Measurements from ENCODE around the gene APBA2. TPM values are rescaled to one million over a fixed set of nuclear protein-coding genes. Genes with fewer than 3 reads are reported as not detected.
A peak's percentile ranks its signal among the peaks of the same experiment; 100 is the strongest.

The APBA2 gene
- total RNA-seq, 1 donor from 2014 or later, result 19.6 TPM

GRCh38 chr15:29114221-29115092 is 228.7 kb downstream of the APBA2 start:
- no peak overlapping the region for H3K27ac ChIP-seq
- TF ChIP-seq POLR2A (IDR thresholded peaks at IDR 0.05) (no peak), POLR2AphosphoS5 (IDR thresholded peaks at IDR 0.05; ENCODE audit: insufficient read depth in 1 of 2, low read depth in 1 of 2) (no peak)
- TF ChIP-seq, protein P1, sequence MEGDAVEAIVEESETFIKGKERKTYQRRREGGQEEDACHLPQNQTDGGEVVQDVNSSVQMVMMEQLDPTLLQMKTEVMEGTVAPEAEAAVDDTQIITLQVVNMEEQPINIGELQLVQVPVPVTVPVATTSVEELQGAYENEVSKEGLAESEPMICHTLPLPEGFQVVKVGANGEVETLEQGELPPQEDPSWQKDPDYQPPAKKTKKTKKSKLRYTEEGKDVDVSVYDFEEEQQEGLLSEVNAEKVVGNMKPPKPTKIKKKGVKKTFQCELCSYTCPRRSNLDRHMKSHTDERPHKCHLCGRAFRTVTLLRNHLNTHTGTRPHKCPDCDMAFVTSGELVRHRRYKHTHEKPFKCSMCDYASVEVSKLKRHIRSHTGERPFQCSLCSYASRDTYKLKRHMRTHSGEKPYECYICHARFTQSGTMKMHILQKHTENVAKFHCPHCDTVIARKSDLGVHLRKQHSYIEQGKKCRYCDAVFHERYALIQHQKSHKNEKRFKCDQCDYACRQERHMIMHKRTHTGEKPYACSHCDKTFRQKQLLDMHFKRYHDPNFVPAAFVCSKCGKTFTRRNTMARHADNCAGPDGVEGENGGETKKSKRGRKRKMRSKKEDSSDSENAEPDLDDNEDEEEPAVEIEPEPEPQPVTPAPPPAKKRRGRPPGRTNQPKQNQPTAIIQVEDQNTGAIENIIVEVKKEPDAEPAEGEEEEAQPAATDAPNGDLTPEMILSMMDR (IDR thresholded peaks at IDR 0.05), result no peak
- intact Hi-C loops (cut with DNase I), result no loop called here
- no peaks in the 10 kb centered on the region for H3K36me3 ChIP-seq
- no peaks in the 10 kb centered on the region for H3K9me3 ChIP-seq
- no peaks in the 10 kb centered on the region for H3K27me3 ChIP-seq
- peaks cover 12% of the 10 kb centered on the region for H3K4me1 ChIP-seq
- H3K4me3 ChIP-seq, result peak overlapping the region; percentile 38 to 49
- DNase-seq (ENCODE audit: extremely low spot score in 2 of 2), result no peak

DNA sequence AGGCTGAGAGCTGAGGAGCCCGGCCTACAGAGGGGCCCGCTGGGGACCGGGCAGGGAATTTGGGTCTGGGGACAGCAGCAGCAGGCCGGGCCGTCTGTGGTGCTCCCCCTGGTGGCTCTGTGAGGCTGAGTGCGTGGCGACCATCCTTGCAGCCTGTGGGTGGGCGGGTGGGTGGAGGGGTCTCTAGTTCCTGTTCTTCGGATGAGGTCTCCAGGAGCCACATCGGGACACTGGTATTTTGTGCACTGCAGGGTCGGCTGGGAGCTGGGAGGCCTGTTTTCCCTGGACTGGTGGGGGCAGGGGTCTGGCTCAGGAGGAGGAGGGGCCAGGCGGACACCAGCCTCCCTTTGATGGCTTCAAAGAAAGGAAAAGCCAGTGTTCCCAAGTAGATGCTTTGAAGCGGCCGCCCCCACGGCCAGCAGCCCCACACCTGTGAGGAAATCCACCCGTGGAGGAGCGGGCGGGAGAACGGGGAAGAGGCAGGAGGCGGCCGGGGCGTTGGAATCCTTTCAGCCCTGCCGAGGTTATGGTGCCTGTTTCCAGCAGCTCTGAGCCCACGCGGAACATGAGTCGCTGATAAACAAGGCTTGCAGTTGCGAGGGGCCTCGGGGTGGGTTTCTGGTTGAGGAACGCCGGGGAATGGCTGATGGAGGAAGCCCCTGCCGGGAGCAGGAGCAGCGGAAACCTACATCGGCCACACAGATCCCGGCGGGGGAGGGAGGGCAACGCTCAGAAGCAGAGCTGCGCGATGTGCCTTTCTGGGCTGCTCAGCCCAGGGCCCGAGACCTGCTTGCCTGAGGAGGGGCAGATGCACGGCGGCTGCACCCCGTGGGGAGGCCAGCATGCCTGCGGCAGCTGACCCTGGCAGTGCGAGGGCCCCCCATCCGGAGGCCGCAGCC is 229.6 kb downstream of the APBA2 start:
- DNase-seq (ENCODE audit: extremely low spot score in 2 of 2), result no peak
- H3K27ac ChIP-seq, result no peak overlapping the region
- peaks cover 12% of the 10 kb centered on the region for H3K4me1 ChIP-seq
- no peaks in the 10 kb centered on the region for H3K36me3 ChIP-seq
- peak overlapping the region; percentile 38 to 49 for H3K4me3 ChIP-seq
- TF ChIP-seq, protein P1 (IDR thresholded peaks at IDR 0.05), result no peak
- H3K27me3 ChIP-seq, result no peaks in the 10 kb centered on the region
- no peaks in the 10 kb centered on the region for H3K9me3 ChIP-seq
- intact Hi-C loops (cut with DNase I), result no loop called here

- Histone ChIP-seq H3K36me3 (no peaks in the 10 kb centered on the region), H3K27me3 (no peaks in the 10 kb centered on the region), H3K4me1 (peaks cover 12% of the 10 kb centered on the region), H3K9me3 (no peaks in the 10 kb centered on the region), H3K27ac (no peak overlapping the region), H3K4me3 (no peak overlapping the region)
- TF ChIP-seq, protein P1 (IDR thresholded peaks at IDR 0.05), result no peak
- no peak for TF ChIP-seq POLR2AphosphoS5 (IDR thresholded peaks at IDR 0.05; ENCODE audit: insufficient read depth in 1 of 2, low read depth in 1 of 2)
- TF ChIP-seq POLR2A (IDR thresholded peaks at IDR 0.05), result no peak
- no peak for DNase-seq (ENCODE audit: extremely low spot score in 2 of 2)
- intact Hi-C loops (cut with DNase I), result no loop called here
These were observed 231.4 kb downstream of the APBA2 start for GRCh38 chr15:29116970-29117700.

GRCh38 chr15:29117778-29118177 is 232.0 kb downstream of the APBA2 start:
- no peak for DNase-seq (ENCODE audit: extremely low spot score in 2 of 2)
- no peak for TF ChIP-seq POLR2AphosphoS5 (IDR thresholded peaks at IDR 0.05; ENCODE audit: insufficient read depth in 1 of 2, low read depth in 1 of 2)
- TF ChIP-seq, protein P1 (IDR thresholded peaks at IDR 0.05), result no peak
- no peak for TF ChIP-seq POLR2A (IDR thresholded peaks at IDR 0.05)
- H3K27me3 ChIP-seq, result no peaks in the 10 kb centered on the region
- no peaks in the 10 kb centered on the region for H3K9me3 ChIP-seq
- no peak overlapping the region for H3K27ac ChIP-seq
- H3K36me3 ChIP-seq, result no peaks in the 10 kb centered on the region
- H3K4me1 ChIP-seq, result peaks cover 12% of the 10 kb centered on the region
- intact Hi-C loops (cut with DNase I), result no loop called here
- no peak overlapping the region for H3K4me3 ChIP-seq
